RWPE1 (cell line): Measurements from ENCODE around the gene PTPRF.

ENCODE experiments used
- CTCF ChIA-PET: fragments of 350-600 bp; sonication (Branson Sonifier 250); formaldehyde crosslinking; extraction: SDS; loops from one replicate; lab custom pipeline; 2021; lab: Yijun Ruan, JAX
- POLR2A ChIA-PET: fragments of 400-600 bp; formaldehyde crosslinking; extraction: SDS; loops from one replicate; lab custom pipeline; 2020; ENCODE audit warnings: antibody characterized with exemption; ENCODE audit not compliant: low non-redundant PET; lab: Yijun Ruan, JAX
- DNase-seq: peaks from one replicate; pipeline ENCODE4 v3.0.0; 2012; ENCODE audit warnings: low spot score
- H3K27ac ChIP-seq: fragments of 450-650 bp; 2 replicates; pipeline ENCODE4 v1.5.1; 2017
- CTCF ChIP-seq: fragments of 450-650 bp; conservative IDR thresholded peaks from 2 replicates; pipeline ENCODE4 v1.5.1; 2017; ENCODE audit warnings: low read depth, mild to moderate bottlenecking

PTPRF gene

GRCh38 chr1:43598622-43599021 is 67.9 kb downstream of the PTPRF start:
- peak overlapping the region; percentile 50 for H3K27ac ChIP-seq
- ChIA-PET POLR2A (no interaction called here), CTCF (interaction anchor here (0.6 to 0.8 kb wide), 2 partner anchors 88 to 108 kb away, joined by 3 read pairs; no protein-coding TSS in a partner anchor)
- no peak for TF ChIP-seq CTCF
- DNase-seq, result no peak

- ChIA-PET CTCF (interaction anchor here (0.6 to 0.7 kb wide), 2 partner anchors 159 to 752 kb away, joined by 3 read pairs; no protein-coding TSS in a partner anchor), POLR2A (no interaction called here)
- no peak for DNase-seq
- peak overlapping the region; percentile 50 for H3K27ac ChIP-seq
- no peak for TF ChIP-seq CTCF
Measured at GRCh38 chr1:43600033-43601020, 69.6 kb downstream of the PTPRF start.

- POLR2A ChIA-PET, result no interaction called here
- TF ChIP-seq CTCF, result no peak
- DNase-seq, result peak; percentile 19
- CTCF ChIA-PET, result interaction anchor here (1.6 kb wide), 1 partner anchor 10 kb away, joined by 4 read pairs; no protein-coding TSS in a partner anchor
- H3K27ac ChIP-seq, result peak overlapping the region; percentile 50
Measured at GRCh38 chr1:43602990-43603389, 72.3 kb downstream of the PTPRF start.

GRCh38 chr1:43604192-43604591 is 73.5 kb downstream of the PTPRF start:
- POLR2A ChIA-PET, result no interaction called here
- CTCF ChIA-PET, result no interaction called here
- peak overlapping the region; percentile 34 for H3K27ac ChIP-seq
- no peak for TF ChIP-seq CTCF
- no peak for DNase-seq

GRCh38 chr1:43605157-43605556 is 74.5 kb downstream of the PTPRF start:
- TF ChIP-seq CTCF, result no peak
- H3K27ac ChIP-seq, result peak overlapping the region; percentile 34
- CTCF ChIA-PET, result no interaction called here
- DNase-seq, result no peak
- POLR2A ChIA-PET, result no interaction called here

GRCh38 chr1:43605766-43606165 is 75.1 kb downstream of the PTPRF start:
- POLR2A ChIA-PET, result no interaction called here
- DNase-seq, result no peak
- H3K27ac ChIP-seq, result peak overlapping the region; percentile 34
- no peak for TF ChIP-seq CTCF
- CTCF ChIA-PET, result no interaction called here
